Effector CD8-positive, alpha-beta T cell (primary cell): ENCODE results near the gene ATOSA.

Experiments
- DNase-seq: peaks from one replicate; lab custom pipeline; 2025; lab: John Stamatoyannopoulos, UW

ATOSA gene

DNA sequence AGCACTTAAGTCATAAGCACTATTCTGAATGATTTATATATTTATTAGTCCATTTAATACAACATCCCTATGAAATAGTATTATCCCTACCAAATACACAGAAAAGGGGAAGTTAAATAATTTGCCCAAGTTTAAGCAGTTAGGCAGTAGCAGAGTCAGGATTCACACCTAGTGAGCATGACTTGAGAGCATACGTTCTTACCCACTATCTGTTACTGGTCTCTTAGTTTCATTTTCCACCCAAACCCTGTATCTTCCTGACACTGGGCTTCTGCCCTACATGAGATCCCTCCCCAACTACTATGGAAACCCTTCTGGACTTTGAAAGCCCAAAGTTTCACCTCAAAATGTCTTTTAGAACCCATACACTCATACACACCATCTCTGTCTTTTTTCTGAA lies 4.4 kb upstream of the ATOSA start:
- no peak for DNase-seq

DNA sequence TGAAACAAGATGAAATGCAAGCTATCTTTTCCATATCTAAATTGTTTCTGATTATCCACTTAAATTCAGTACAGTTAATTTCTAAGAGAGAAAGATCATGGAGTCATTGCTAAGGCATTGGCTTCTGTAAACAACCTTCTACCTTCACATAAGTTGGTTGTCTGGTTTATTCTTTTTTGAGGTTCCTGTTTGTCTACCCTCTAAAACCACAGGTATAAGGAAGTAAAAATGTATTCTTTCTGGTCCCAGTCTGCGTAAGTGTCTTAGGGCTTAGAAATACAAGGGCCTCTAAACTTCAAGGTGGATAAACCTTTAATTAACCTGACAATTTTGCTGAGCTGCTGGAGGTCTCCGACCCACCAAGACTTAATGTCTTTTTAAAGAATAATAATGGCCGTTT lies 3.6 kb upstream of the ATOSA start:
- no peak for DNase-seq

DNA sequence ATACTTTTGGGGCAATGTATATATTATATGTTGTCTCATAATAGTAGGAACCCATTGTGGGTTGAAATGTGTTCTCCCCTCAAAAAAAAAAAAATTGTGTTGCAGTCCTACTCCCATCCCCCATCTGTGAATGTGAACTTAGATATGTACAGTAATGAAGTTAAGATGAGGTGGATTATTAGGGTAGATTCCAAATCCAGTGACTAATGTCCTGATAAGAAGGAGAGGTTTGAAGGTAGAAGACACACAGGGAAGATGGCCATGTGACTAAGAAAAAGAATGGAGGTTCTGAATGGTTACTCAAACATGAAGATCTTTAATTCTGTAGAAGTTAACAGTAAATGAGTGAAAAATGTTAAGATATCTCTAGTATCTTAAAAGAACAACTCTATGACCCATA lies 3.0 kb upstream of the ATOSA start:
- no peak for DNase-seq

DNA sequence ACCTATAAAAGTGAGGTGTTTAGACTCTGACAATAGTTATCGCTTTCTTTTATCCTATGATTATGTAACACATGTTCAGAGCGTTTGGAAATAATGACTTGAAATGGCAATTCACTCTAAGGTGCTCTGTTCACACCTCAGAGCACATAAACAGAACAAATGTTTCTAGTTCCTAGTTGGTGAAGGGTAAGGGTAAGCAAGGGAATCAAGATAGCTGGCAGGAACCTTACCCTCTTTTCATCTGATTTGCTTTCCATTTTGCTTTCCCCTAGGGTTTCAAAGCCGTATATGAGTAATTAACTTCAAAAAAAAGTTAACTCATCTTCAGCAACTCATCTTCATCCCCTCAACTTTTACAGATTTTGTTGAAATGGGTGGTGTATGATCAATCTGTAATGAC lies 2.3 kb upstream of the ATOSA start:
- no peak for DNase-seq

DNA sequence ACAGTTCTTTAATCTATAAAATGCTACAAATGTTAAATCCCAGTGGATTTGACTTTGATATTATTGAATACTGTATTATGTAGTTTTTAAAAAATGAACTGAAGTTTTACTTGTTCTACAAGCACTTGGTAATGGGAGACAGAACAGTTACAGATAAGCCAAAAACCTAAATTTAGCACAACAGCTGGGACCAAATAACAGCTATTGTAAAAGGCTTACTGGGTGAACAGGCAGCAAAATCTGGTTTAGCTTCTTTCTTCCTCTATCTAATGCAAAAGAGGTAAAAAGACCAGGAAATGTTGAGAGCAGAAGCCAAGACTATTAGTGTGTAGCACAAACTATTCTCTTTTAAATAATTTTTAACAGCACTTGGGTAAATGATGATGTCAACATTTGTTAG lies 1.6 kb upstream of the ATOSA start:
- DNase-seq, result no peak

DNA sequence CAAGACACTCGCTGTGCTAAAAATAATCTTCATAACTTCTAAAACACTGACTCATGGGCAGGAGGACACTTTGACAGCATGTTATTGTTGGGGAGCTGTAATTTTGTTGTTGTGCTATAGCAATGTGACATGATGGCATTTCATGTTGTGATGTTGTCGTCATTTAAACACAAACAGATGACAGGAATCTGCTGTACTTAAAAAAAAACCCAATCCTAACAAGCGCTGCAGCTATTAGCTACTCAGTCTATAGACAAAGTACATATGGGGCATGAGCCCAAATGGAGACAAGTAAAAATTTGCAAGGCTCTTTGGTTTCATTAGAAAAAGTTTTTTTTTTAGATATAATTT lies 828 bp upstream of the ATOSA start:
- no peak for DNase-seq

DNA sequence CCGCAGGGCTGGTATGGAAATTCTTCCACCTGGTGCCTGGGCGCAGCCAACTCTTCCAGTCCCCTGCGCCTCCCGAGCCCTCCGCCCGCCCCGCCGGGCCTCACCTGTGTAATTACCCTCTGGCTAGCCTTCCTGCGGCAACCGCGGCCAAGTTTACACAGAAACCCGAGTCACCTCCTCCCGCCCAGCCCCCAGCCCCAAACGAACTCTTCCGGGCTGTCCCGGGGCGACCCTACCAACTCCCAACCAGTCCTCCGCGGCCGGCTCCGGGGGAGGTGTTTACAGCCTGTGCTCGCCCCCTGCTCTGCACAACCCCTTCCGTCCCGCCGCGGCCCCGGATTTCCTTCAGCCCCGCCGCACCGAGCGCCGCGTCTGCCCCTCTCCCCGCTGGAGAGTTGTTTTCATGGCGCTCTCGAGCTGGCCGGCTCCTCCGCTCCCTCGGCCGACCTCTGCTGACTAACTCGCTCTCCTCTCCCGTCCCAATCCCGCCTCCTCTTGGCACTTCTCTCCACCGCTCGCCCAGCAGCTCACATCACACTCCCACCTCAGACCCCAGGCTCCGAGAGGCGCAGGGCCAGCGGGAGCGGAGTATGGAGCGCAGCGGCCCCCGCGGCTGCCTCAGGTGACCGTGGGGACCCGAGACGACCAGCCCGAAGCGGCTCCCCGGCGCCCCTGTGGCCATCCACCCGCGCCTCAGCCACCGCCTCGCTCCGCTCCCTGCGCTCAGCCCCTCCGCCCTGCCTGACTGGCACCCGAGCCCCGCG lies 538 bp downstream of the ATOSA start:
- DNase-seq, result peak; percentile 38

DNA sequence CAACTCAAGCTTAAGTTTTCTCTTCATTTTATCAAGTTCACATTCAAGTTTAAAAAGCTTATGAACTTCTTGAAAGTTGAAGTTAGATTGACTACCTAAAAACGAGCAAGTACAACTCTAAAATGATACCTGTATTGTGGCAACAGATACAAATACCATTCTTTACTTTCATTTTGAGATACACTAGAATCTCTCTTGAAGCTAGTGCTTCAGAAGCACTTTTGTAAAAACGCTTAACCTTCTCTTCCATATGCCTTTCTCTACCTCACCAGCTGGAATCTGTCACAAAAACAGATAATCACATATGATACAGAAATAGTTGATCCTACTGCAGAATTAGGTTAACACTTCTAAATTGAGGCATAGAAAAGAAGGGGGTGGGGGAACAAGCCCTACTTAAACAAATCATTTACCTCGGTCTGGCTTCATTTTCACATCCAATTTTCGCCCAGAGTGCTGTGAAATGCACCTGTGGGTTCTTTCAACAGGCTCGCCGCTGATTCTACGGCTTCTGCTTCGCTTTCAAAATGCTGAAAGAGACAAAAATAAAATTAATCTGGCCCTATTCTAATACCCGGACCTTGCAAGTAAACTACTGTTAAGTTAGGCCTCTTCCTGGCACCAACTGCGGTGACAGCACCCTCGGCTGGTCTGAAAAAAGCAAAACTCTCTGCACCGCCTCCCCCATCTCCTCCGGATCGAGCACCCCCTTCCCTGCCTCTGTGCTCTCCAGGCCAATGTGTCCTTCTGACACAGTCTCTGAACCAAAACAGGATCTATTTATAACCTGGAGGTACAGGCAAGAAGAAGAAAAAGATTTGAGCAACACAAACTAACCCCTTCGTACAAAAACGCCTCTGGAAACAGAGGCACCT lies 1.4 kb downstream of the ATOSA start:
- DNase-seq, result peak; percentile 24

DNA sequence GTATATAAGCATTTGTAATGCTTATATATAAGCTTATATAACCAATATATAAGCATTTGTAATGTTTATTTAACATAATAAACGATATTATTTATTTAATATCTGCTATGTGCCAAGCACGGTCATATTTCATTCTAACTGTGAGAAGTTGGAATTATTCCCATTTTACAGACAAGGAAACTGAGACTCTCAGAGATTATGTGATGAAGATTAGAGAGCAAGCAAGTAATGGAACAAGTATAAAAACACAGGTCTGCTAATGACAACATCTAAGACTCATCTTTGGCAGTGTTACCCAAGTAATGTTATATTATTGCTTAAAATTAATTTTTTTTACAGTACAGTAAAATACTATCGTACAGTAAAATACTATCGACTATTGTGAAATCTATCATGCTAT lies 4.4 kb downstream of the ATOSA start:
- DNase-seq, result no peak

DNA sequence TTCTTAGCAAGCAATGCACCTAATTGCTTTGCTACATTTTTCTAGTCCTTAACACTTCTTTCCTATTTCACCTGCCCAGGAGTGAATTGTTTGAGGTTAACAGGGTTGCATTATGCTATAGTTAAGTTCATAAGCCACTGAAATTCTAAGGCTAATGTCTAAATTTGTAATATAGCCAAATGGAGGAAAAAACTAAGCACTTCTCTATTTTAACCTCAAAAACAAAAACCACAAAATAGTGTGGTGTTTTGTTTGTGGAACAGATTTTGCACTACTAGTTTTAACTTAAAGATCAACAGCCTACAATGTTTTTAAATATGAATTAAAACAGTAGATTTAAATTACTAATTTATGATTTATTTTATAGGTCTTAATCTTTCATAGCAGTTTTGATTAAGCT lies 5.5 kb downstream of the ATOSA start:
- no peak for DNase-seq

DNA sequence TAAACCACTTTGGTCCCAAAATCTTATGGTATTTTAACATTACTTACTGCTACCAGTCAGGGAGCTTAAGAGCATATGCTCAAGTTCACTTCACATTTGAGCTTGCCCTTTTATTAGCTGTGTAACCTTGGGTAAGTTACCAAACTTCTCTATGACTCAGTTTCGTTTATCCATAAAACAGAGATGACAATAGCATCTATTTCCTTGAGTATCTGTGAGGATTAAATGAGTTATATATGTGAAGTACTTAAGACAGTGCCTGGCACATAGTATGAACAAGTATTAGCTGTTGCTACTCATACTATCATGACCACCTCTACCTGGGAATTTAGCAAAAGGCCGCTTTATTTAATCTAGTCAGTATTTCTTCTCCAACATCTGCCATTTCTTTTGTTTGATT lies 5.9 kb downstream of the ATOSA start:
- no peak for DNase-seq

DNA sequence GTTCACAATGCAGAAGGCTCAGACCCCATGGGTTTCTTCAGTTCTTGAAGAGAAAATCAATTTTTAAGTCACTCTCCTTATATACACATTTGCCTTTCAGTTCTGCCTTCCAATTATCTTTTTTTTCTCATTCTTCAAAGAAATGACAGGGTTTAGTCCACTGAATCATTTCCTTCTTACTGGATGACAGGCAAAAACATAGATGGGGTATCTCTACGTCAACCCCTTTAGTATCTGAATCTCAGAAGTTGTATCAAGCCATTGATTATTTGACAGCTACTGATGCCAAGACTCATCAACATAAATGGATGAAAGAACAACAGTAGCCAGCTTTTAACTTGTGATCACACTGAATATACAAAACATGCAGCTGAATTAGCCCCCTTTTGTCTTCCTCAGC lies 6.5 kb downstream of the ATOSA start:
- DNase-seq, result no peak

DNA sequence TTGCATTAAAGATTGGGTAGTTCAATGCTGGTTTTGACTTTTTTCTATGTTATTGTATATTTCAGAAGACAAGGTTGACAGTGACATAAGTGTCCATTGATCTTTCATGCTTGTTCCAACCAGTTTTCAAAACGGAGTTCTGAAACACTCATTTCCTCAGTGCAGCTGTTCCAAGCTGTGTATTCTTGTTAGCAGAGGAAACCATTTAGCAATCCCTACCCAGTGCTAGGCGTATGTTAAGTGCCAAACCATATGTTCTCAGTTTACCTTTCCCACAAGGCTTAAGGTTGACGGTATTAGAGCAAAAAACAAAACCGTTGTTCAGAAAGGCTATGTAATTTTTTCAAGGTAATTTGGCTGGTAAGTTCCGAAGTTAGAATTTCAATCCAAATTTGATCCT lies 9.1 kb downstream of the ATOSA start:
- no peak for DNase-seq

DNA sequence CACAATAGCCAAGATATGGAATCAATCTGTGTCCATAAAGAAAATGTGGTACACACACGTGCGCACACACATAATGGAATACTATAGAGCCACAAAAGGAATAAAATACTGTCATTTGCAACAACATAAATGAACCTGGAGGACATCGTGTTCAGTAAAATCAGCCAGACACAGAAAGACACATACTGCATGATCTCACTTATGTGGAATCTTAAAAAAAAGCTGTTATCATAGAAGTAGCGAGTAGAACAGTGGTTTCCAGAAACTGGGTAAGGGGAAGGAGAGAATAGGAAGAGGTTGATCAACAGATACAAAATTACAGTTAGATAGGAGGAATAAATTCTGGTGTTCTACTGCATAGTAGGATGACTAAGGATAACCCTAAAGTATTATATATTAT lies 11.1 kb downstream of the ATOSA start:
- DNase-seq, result no peak

DNA sequence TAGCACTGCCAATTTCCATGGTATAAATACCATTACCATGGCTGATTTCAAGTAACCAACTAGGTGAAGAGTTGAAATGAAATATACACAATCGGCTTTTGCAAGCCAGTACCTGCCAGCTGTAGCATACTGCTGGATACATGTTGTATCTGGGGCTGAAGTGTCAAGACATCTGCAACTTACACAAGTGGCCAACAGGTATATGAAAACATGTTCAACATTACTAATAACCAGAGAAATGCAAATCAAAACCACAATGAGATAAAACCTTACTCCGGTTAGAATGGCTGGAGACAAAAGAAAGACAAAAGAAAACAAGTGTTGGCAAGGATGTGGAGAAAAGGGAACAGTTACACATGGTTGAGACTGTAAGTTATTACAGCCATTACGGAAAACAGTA lies 11.6 kb downstream of the ATOSA start:
- DNase-seq, result no peak

DNA sequence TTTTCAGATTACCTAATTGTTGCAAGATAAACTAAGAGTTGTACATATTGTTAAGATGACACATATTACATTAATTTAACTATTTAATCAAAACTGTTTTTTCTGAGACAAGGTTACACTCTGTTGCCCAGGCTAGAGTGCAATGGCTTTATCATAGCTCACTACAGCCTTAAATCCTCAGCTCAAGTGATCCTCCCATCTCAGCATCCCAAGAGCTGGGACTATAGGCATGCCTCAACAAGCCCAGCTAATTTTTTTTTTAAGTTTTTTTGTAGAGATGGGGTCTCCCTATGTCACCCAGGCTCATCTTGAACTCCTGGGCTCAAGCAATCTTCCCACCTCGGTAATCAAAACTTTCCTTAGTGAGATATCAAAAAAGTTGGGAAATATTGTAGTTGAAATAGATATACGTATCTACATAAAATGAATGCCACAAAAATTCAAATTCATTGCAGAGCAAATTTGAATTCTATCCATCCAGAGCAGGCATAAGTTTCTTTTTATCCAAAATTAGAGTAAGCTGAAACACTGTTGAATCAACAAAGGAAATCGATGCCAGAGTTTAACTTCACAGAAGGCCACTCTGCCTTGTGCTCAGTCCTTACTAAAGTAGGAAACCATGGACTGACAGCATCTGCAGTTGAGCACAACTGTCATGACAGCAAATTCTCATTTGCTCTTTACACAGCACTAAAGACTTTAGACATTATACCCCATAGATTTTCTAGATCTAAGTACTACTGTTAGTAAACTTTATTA lies 15.5 kb downstream of the ATOSA start:
- DNase-seq, result no peak

DNA sequence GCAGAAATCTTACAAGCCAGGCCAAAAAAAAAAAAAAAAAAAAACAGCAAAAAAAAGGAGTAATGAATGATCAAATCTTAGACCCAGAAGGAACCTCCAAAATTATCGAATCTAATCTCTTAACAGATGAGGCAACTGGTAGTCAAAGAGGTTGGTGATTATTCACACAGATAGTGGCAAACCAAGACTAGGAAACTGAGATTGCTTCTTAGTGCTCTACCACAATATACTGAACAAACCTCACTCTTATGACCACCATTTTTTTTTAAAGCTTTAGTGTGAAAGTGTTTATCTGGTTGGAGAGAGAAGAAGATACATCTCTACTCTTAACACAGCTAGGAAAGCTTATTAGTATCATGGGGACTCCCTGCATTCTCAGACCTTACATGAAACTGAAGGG lies 17.3 kb downstream of the ATOSA start:
- no peak for DNase-seq

DNA sequence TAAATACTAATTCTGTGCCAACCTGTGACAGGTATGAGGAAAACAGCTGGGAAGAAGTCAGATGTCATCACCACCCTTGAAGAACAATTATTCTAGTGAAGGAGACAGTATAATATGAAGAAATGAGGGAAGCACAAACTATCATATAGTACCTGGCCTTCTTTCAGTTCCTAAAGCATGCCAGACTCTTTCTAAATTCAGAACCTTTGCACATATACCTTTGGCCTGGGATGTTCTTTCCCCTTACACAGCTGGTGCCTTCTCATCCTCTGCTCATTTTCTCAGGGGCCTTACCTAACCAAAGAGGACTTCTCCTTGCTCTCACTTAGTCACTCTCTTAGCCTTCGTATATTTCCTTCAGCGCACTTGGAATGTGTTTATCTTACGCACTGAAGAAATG lies 19.0 kb downstream of the ATOSA start:
- no peak for DNase-seq

DNA sequence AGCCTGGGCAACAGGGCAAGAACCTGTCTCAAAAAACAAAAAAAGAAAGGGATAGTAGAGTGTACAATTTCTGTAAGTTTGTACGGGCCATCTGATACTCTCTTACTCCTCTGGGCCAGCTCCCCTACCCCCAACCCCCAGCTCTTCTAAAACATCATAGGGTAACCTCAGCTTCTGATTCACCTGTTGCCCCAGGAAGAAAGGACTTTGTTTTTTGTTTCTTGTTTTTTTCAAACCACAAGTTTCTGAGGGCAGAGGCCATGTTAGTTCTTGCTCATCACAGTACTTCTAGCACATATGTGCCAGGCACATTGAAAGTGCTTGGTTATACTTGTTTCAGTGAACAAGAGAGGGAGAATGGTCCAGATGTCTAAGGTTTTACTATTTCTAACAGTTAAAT lies 20.2 kb downstream of the ATOSA start:
- DNase-seq, result no peak

DNA sequence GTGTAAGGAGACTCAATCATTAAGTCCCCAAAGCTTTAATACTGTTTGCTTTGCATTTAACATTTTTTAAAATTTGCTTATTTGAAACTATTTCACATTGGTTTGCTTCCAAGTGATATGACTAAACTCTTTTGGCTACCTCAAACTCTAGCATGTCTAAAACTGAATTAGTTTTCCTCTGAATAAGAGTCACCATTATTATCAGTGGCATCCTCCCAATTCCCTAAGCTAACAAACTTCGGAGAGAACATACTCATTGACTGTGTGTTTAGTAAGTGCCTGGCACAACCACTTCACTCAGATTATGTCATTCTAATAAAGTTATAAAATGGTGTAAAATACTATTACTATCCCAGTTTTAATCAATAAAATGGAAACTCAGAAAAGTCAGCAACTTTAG lies 21.9 kb downstream of the ATOSA start:
- DNase-seq, result no peak

DNA sequence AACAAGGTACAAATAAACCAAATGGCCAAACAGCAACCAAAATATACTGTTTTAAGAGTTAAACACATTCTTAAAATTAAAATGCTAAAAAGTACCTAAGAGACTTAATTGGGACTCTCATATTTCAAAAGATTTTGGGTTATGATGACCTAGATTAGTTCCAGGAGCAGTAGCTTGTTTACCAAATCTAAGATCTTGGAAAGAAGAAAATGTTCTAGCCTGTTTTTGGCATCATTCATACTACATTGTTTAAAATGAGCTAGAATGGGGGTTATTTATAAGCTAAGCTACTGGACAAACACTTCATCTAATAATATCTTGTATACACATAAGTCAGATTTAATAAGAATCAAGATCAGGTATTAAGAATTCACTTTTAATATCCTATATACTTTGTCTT lies 22.8 kb downstream of the ATOSA start:
- no peak for DNase-seq

DNA sequence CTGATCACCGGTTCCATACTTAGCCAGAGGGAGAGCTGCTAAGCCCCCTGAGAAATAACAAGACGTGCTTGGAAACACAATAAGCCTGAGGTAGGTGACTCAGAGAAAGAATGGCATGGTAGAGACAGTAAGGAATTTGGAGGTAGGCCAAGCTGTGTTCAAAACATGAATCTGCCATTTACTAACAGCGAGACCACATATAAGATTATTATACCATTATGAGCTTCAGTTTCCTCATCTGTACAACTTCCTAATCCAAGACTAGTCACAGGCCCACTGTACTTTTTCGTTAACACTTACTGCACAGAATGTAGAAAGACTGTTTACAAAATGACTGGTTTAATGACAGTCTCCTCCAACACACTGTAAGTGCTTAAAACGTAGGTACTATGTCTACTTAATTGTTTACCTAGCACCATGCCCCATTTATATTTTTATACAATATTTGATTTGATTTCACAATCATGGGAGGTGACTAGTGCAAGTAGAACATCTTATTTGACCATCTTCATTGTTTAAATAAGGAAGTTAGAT lies 25.7 kb downstream of the ATOSA start:
- no peak for DNase-seq

DNA sequence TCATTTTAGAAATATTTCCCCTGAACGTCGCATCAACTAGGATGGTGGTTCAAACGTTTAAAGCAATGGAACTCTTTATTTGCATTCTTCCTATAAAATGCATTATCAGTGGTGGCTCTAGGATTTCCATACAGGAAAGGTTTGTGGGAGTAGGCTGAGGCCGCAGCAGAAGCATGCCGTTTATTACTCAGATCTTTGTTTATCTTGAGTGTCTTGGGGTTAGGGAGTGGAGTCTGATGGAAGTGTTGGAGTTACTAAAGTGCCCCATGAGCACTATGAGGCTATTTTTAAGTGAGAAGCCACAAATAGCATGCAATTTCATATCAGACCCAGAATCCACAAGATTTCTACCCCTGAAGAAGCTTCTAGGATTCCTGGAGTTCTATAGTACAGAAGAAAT lies 26.2 kb downstream of the ATOSA start:
- no peak for DNase-seq
